ENCODE measurements around the gene LLGL2. TPM values are rescaled to one million over a fixed set of nuclear protein-coding genes. Genes with fewer than 3 reads are reported as not detected.
"Not testable (repeated sequence)": the region's sequence is repeated elsewhere in the genome, so short reads cannot be mapped to it uniquely, and the experiment has no call there.

The LLGL2 gene
- total RNA-seq, 2 donors from 2014 or later, result 12.5 to 17.4 TPM

DNA sequence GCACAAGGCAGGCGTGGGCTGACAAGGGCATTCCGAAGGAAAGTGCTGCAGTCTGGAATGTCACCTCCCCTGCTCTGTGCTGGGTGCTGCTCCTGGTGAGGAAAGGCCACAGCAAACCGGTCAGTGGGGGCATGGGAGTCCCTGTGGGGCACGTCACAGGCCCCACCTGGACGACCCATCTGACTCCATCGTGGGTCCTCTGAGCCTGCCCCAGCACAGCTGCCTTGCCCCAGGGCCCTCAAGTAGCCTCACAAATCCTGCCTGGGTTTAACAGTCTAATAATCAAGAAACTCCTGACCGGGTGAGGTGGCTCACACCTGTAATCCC is 59.3 kb downstream of the LLGL2 start:
- H3K27me3 Mint-ChIP-seq (ENCODE audit: low read depth), result peaks cover 6% of the 10 kb centered on the region

DNA sequence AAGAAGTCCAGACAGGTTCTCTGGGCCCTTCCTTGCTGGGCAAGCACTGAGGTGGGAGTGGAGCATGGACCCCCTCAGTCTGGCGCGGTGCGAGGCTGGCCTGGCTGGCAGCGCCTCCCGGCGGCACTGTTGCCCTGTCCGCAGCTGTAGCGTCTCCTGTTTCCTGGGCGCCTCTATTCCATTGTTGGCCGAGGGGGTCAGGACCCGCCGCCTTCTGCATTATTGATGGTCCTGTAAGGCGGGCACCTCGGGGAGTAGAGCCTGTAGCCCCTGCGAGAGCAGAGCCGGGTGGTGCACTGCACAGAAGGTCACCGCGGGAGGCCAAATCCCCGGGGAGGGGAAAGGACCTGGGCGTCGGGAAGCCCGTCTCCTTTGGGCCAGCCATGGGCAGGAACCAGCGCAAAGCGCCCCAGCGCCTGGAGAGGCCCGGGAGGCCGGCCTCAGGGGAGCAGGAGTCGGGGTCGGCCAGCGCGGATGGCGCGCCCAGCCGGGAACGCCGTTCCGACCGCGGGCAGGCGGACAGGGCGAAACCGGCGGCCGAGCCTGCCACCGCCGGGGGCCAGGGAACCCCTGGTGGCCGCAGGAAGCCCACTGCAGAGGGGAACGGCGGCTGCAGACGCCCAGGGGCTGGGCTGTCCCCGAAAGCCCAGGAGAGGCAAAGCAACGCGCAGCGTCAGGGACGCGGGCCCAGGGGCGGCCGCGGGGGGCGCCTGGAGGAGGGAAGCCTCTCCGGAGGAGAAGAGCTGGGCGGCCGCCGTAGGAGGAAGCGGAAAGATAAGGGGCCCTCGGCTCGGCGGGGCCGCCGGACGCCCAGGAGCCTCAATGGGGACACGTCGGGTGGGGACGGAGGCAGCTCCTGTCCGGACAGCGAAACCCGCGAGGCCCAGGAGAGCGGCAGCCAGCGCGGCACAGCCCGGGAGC is 62.4 kb downstream of the LLGL2 start, which contains the start of gene MYO15B:
Gene MYO15B, plus strand, starts transcription at position 126 of the 921 bp plus-strand sequence. Its CDS starts 258 bp downstream, at position 384.
- H3K4me3 Mint-ChIP-seq, result peak within 1 kb of the TSS; percentile 82 to 83
- DNase-seq, result peak; percentile 77 to 82
- no peaks in the 10 kb centered on the region for H3K4me1 Mint-ChIP-seq (ENCODE audit: low read depth)
- peak; percentile 51 to 53 for ATAC-seq (replicated peaks in 1 of 2)
- no peaks in the 10 kb centered on the region for H3K9me3 Mint-ChIP-seq
- no peaks in the 10 kb centered on the region for H3K36me3 Mint-ChIP-seq (ENCODE audit: insufficient read depth in 2 of 2)
- H3K27me3 Mint-ChIP-seq (ENCODE audit: low read depth), result peaks cover 6% of the 10 kb centered on the region
- no peak within 1 kb of the TSS for H3K27ac Mint-ChIP-seq

More for the DNA sequence above, 59.3 kb downstream of the LLGL2 start:
- Mint-ChIP-seq H3K36me3 (ENCODE audit: insufficient read depth in 2 of 2) (peaks cover 1 to 3% of the 10 kb centered on the region in 2 donors), H3K9me3 (peaks cover 2% of the 10 kb centered on the region in 2 donors), H3K4me1 (ENCODE audit: low read depth) (peaks cover 8% of the 10 kb centered on the region), H3K4me3 (no peak overlapping the region), H3K27ac (no peak overlapping the region)
- no peak for DNase-seq
- ATAC-seq (replicated peaks in 1 of 2), result no peak

DNA sequence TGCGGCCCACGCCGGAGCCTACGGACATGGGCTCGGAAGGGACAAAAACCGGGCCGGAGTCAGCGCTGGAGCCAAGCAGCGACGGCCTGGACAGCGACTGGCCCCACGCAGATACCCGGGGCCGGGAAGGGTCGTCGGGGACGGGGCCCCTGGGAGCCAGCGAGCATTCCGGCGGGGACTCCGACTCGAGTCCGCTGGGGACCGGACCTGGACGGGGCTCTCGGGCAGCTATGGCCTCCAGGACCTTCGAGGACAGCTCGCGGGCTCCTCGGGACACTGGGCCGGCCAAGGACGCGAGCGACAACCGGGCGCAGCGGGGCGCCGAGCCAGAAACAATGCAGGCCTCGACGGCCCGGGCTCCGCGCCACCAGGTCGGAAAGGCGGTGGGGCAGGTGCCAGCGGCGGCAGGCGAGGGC is 63.1 kb downstream of the LLGL2 start:
- H3K4me3 Mint-ChIP-seq, result peak overlapping the region; percentile 76 to 82
- H3K4me1 Mint-ChIP-seq (ENCODE audit: low read depth), result no peaks in the 10 kb centered on the region
- ATAC-seq (replicated peaks in 1 of 2) (peak; percentile 28 to 32), DNase-seq (no peak)
- H3K27ac Mint-ChIP-seq, result no peak overlapping the region
- peaks cover 6% of the 10 kb centered on the region for H3K27me3 Mint-ChIP-seq (ENCODE audit: low read depth)
- no peaks in the 10 kb centered on the region for H3K9me3 Mint-ChIP-seq
- H3K36me3 Mint-ChIP-seq (ENCODE audit: insufficient read depth in 2 of 2), result no peaks in the 10 kb centered on the region

DNA sequence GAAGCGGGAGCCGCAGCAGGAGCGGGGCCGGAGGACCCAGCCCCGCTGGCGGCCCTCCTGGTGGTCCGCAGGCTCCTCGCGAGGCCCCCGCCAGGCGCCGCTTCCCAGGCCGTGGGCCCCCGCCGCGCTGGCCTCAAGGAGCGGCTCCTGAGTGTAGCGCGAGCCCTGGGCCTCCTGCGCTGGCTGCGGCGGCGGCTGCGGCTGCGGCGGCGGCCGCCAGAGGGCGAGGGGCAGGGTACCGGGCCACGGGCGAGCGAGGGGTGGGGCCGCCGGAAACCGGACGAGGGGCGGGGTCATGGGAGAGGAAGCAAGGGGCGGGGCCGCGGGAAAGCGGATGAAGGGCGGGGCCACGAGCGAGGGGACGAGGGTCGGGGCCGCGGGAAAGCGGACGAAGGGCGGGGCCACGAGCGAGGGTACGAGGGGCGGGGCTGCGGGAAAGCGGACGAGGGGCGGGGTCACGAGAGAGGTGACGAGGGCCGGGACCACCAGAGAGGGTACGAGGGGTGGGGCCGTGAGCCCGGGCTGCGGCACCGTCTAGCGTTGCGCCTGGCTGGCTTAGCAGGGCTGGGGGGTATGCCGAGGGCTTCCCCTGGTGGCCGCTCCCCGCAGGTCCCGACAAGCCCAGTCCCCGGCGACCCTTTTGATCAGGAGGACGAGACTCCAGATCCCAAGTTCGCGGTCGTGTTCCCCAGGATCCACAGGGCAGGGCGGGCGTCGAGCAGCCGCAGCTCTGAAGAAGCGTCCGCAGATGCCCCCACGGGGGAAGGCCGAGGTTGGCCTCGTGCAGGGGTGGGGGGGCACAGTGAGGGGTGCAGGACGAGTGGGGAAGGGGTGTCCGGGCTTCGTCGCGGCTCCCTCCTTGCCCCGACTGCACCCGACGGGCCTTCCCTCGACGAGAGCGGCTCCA is 63.8 kb downstream of the LLGL2 start:
- peak; percentile 88 to 90 for ATAC-seq (replicated peaks in 1 of 2)
- Mint-ChIP-seq H3K4me1 (ENCODE audit: low read depth) (no peaks in the 10 kb centered on the region), H3K27ac (peak overlapping the region; percentile 72), H3K4me3 (peak overlapping the region; percentile 73 to 75), H3K27me3 (ENCODE audit: low read depth) (peaks cover 6% of the 10 kb centered on the region), H3K36me3 (ENCODE audit: insufficient read depth in 2 of 2) (no peaks in the 10 kb centered on the region), H3K9me3 (no peaks in the 10 kb centered on the region)
- DNase-seq, result peak; percentile 96 to 99

DNA sequence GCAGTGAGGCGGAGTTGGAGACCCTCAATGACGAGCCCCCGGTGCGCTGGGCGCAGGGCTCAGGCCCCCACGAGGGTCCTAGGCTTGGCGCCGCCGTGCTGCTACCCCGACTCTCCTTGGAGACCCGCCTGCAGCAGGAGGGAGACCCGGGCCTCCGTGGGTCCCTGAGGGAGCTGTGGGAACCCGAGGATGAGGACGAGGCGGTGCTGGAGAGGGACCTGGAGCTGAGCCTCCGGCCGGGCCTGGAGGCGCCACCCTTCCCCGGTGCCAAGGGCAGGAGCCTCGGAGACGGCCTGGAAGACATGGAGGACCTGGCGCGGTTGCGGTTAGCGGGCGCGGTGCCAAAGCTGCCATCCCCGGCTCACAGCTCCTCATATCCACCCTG is 64.4 kb downstream of the LLGL2 start:
- no peaks in the 10 kb centered on the region for H3K36me3 Mint-ChIP-seq (ENCODE audit: insufficient read depth in 2 of 2)
- peaks cover 6% of the 10 kb centered on the region for H3K27me3 Mint-ChIP-seq (ENCODE audit: low read depth)
- H3K27ac Mint-ChIP-seq, result no peak overlapping the region
- DNase-seq (no peak), ATAC-seq (replicated peaks in 1 of 2) (no peak)
- H3K4me3 Mint-ChIP-seq, result peak overlapping the region; percentile 31 to 73
- no peaks in the 10 kb centered on the region for H3K4me1 Mint-ChIP-seq (ENCODE audit: low read depth)
- H3K9me3 Mint-ChIP-seq, result no peaks in the 10 kb centered on the region

DNA sequence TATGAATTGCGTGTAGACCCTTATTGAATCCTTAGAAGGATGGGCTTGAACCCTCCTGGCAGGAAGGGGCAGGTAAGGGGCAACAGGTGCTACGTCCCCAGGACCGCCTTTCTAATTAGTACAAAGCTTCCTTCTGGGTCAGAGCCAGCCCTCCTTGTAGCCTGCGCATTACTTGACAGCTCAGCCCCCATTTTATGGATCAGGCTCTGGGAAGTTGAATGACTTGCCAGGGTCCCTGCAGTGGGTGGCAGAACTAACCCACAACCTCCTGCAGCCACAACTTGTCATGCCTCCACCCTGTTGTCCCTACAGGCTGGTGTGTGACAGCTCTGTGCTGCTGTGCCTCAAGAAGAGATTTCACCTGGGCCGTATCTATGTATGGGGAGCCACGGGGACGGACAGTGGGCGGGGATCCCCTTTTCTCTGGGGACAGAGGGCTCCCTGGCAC is 64.8 kb downstream of the LLGL2 start:
- Mint-ChIP-seq H3K9me3 (no peaks in the 10 kb centered on the region), H3K27ac (no peak overlapping the region), H3K4me1 (ENCODE audit: low read depth) (no peaks in the 10 kb centered on the region), H3K36me3 (ENCODE audit: insufficient read depth in 2 of 2) (no peaks in the 10 kb centered on the region), H3K4me3 (peak overlapping the region in 1 of 2 donors; percentile 31), H3K27me3 (ENCODE audit: low read depth) (peaks cover 6% of the 10 kb centered on the region)
- ATAC-seq (replicated peaks in 1 of 2) (no peak), DNase-seq (no peak)

DNA sequence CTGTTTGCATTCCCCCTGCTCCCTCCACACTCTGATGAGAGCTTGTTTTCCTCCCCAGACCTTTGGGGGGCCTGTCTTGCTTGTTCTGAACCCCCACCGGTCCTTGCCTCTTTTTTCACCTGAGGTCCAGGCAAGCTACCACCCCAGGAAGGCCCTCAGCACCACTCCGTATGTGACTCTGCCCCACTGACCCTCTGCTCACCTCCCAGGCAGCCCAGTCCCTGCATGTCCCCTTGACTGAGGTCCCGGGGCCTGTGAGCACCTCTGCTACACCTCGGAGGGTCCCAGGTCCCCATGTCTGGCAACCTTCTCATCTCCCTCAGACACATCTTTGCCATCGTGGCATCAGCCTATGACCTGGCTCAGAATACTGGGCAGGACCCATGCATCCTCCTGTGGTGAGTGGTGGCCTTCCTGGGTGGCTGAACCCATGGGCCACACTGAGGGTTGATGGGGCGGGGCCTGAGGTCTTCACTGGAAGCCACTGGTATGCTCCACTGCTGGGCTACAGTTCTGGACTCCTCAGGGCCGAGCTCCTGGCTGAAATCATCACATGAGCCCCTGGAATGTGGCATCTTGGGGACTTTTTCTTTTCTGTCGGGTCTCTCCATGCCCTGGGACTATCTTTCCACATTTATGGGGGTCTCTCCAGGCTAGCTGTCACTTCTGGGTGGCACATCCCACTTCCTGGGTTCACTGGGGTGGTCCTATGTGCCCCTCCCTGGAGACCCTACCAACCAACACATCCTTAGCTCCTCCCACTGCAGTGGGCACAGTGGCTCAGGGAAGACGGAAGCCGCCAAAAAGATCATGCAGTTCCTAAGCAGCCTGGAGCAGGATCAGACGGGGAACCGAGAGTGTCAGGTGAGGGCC is 65.6 kb downstream of the LLGL2 start:
- Mint-ChIP-seq H3K9me3 (no peaks in the 10 kb centered on the region), H3K27ac (no peak overlapping the region), H3K4me3 (peak overlapping the region in 1 of 2 donors; percentile 14), H3K36me3 (ENCODE audit: insufficient read depth in 2 of 2) (no peaks in the 10 kb centered on the region), H3K27me3 (ENCODE audit: low read depth) (peaks cover 6% of the 10 kb centered on the region), H3K4me1 (ENCODE audit: low read depth) (no peaks in the 10 kb centered on the region)
- no peak for DNase-seq
- ATAC-seq (replicated peaks in 1 of 2), result no peak

DNA sequence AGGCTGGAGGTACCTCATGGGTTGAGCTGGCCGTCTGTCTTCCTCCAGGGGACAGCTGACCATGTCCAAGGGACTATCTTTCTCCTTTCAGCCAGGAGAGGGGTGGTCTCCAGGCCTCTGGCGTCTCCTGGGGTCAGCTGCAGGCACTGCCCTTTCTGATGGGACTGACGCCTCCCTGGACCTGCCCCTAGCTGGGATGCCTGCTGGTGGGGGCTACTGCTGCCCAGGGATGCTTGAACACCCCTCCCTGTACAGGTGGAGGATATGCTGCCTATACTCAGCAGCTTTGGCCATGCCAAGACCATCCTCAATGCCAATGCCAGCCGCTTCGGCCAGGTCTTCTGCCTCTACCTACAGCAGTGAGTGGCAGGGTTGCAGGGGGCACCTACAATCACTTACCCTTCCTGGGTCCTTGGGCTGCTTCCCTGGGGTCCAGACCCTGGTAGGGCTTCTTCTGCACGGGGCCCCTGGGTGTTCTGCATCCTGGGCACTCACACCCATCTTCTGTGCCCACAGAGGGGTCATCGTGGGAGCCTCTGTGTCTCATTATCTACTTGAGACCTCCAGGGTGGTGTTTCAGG is 66.3 kb downstream of the LLGL2 start:
- DNase-seq (no peak), ATAC-seq (replicated peaks in 1 of 2) (no peak)
- Mint-ChIP-seq H3K27ac (no peak overlapping the region), H3K4me3 (no peak overlapping the region), H3K9me3 (no peaks in the 10 kb centered on the region), H3K27me3 (ENCODE audit: low read depth) (peaks cover 6% of the 10 kb centered on the region), H3K4me1 (ENCODE audit: low read depth) (no peaks in the 10 kb centered on the region), H3K36me3 (ENCODE audit: insufficient read depth in 2 of 2) (no peaks in the 10 kb centered on the region)

DNA sequence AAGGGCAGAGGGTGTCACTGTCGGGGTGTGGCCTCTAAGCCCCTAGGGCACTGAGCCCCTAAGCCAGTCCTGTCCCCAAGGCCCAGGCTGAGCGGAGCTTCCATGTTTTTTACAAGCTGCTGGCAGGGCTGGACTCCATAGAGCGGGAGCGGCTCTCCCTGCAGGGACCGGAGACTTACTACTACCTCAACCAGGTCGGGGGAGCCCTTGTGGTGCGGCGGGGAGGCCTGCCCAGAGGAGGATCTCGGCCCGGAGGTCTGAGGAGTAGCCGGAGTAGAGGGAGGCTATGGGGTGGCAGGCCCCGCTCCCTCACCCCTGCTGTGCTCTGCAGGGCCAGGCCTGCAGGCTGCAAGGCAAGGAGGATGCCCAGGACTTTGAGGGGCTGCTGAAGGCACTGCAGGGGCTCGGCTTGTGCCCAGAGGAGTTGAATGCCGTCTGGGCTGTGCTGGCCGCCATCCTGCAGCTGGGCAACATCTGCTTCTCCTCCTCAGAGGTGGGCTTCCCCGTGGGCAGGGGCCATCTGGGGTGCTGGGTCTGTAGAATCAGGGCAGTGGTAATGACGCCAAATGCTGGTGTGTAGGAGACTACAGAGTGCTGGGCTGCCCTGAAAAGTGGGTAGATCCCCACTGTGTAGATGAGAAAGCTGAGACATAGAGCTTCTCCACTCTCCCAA is 67.0 kb downstream of the LLGL2 start:
- no peaks in the 10 kb centered on the region for H3K9me3 Mint-ChIP-seq

DNA sequence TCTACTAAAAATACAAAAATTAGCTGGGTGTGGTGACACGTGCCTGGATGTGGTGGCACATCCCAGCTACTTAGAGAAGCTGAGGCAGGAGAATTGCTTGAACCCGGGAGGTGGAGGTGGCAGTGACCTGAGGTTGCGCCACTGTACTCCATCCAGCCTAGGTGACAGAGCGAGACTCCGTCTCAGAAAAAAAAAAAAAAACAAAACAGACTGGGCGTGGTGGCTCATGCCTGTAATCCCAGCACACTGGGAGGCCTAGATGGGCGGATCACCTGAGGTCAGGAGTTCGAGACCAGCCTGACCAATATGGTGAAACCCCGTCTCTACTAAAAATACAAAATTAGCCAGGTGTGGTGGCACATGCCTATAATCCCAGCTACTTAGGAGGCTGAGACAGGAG is 67.9 kb downstream of the LLGL2 start:
- H3K9me3 Mint-ChIP-seq; ATAC-seq (replicated peaks in 1 of 2): not testable (repeated sequence)

More for the DNA sequence above, 67.0 kb downstream of the LLGL2 start:
- DNase-seq (no peak), ATAC-seq (replicated peaks in 1 of 2) (no peak)
- Mint-ChIP-seq H3K27ac (no peak overlapping the region), H3K27me3 (ENCODE audit: low read depth) (peaks cover under 1% of the 10 kb centered on the region), H3K4me3 (no peak overlapping the region), H3K4me1 (ENCODE audit: low read depth) (no peaks in the 10 kb centered on the region), H3K36me3 (ENCODE audit: insufficient read depth in 2 of 2) (no peaks in the 10 kb centered on the region)

DNA sequence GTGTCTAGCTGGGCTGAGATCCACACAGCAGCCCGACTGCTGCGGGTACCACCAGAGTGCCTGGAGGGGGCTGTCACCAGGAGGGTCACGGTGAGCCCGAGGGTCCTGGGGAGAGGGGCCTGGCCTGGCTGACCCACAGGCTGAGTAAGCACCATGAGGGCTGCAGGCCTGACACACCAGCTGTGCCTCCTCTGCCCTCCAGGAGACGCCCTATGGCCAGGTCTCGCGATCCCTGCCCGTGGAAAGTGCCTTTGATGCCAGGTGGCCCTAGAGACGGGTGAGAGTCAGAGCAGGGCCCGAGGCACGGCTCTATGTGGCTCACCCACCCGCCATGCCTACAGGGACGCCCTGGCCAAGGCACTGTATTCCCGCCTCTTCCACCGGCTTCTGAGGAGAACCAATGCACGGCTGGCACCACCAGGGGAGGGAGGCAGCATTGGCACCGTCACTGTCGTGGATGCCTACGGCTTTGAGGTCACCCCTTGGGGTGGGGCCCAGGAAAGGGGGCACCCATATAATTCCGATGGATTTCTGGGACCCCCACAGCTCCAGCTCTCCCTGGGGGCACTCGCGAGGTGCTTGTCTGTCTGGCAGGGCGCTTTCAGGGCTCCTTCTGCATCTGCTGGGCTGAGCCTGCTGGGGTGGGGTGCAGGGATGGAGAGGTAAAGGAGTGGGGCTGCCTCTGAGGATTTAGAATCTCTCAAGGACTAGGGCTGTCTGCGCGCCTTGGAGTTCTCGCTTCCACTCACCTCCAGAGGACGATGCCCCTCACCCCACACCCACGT is 69.2 kb downstream of the LLGL2 start:
- no peaks in the 10 kb centered on the region for H3K36me3 Mint-ChIP-seq (ENCODE audit: insufficient read depth in 2 of 2)
- no peak for ATAC-seq (replicated peaks in 1 of 2)
- DNase-seq, result no peak
- no peak overlapping the region for H3K27ac Mint-ChIP-seq
- no peaks in the 10 kb centered on the region for H3K4me1 Mint-ChIP-seq (ENCODE audit: low read depth)
- no peak overlapping the region for H3K4me3 Mint-ChIP-seq
- no peaks in the 10 kb centered on the region for H3K27me3 Mint-ChIP-seq (ENCODE audit: low read depth)
- H3K9me3 Mint-ChIP-seq, result no peaks in the 10 kb centered on the region

More for the DNA sequence above, 67.9 kb downstream of the LLGL2 start:
- not testable (repeated sequence) for H3K27ac Mint-ChIP-seq; DNase-seq; H3K27me3 Mint-ChIP-seq (ENCODE audit: low read depth); H3K4me1 Mint-ChIP-seq (ENCODE audit: low read depth); H3K36me3 Mint-ChIP-seq (ENCODE audit: insufficient read depth in 2 of 2); H3K4me3 Mint-ChIP-seq

Data from activated T-cell treated with anti-CD3 and anti-CD28 coated beads, Interleukin-2, amount 50 U/mL, for 72 hours (primary cell).